Neutrophil (primary cell): Measurements from ENCODE around the gene KCNQ2.

Experiments
- H3K27ac ChIP-seq: fragments of 200-600 bp; sonication (generic); 2 replicates; pipeline ENCODE4 v1.5.1; 2016; ENCODE audit warnings: mild to moderate bottlenecking, moderate library complexity
- H3K27me3 ChIP-seq: fragments of 200-600 bp; sonication (generic); 2 replicates; pipeline ENCODE4 v1.6.0; 2016; ENCODE audit warnings: mild to moderate bottlenecking
- H3K36me3 ChIP-seq: fragments of 200-600 bp; sonication (generic); 2 replicates; pipeline ENCODE4 v1.5.1; 2017
- H3K4me1 ChIP-seq, 2 experiments: fragments of 200-600 bp in 1 of 2; sonication (generic) in 1 of 2; 1 replicate in 1 of 2; 2 replicates in 1 of 2; pipeline versions ENCODE4 v1.5.1 to v1.6.1; 2013 to 2016; ENCODE audit warnings: low read depth in 1 of 2, low read length in 1 of 2, mild to moderate bottlenecking in 1 of 2, moderate library complexity in 1 of 2; ENCODE audit not compliant: control insufficient read depth in 1 of 2, insufficient read depth in 1 of 2
- H3K4me3 ChIP-seq, 2 experiments: fragments of 200-600 bp in 1 of 2; sonication (generic) in 1 of 2; 1 replicate in 1 of 2; 2 replicates in 1 of 2; pipeline ENCODE4 v1.5.1; 2013 to 2016; ENCODE audit warnings: low read depth in 1 of 2, low read length in 1 of 2, mild to moderate bottlenecking in 1 of 2, moderate library complexity in 1 of 2
- H3K9me3 ChIP-seq: fragments of 200-600 bp; sonication (generic); 2 replicates; pipeline ENCODE4 v1.5.1; 2016
- CTCF ChIP-seq: fragments of 200-600 bp; sonication (generic); IDR thresholded peaks from 2 replicates; pipeline ENCODE4 v1.5.1; 2016; ENCODE audit warnings: antibody characterized with exemption

The KCNQ2 gene

GRCh38 chr20:63351326-63351700 is 121.1 kb downstream of the KCNQ2 start:
- Histone ChIP-seq H3K27me3 (peaks cover 10% of the 10 kb centered on the region), H3K4me3 (no peak overlapping the region), H3K27ac (no peak overlapping the region), H3K4me1 (no peaks in the 10 kb centered on the region), H3K9me3 (no peaks in the 10 kb centered on the region), H3K36me3 (no peaks in the 10 kb centered on the region)
- TF ChIP-seq CTCF: no peak

DNA sequence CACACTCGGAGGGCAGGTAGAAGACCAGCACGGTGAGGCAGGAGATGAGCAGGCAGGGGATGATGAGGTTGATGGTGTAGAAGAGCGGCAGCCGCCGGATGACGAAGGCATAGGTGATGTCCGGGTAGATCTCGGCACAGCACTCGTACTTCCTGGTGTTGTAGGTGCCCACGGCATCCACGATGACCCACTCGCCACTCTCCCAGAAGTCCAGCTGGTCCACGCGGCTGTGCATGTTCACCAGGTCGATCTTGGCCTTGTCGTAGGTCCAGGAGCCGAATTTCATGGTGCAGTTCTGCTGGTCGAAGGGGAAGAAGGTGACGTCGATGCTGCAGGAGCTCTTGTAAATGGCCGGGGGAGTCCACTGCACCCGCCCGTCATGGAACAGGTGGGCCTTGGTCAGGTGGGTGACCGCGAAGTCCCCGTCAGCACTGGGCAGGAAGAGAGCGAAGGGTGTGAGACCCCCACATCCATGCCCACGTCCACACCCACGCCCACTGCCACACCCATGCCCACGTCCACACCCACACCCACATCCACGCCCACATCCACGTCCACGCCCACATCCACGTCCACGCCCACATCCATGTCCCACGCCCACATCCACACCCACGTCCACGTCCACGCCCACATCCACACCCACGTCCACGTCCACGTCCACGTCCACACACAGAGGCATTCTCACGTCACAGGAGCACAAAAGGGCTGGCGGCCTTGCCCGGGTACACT is 121.7 kb downstream of the KCNQ2 start:
- Histone ChIP-seq H3K9me3 (no peaks in the 10 kb centered on the region), H3K27me3 (peaks cover 11% of the 10 kb centered on the region), H3K27ac (no peak overlapping the region), H3K4me1 (no peaks in the 10 kb centered on the region), H3K4me3 (no peak overlapping the region), H3K36me3 (no peaks in the 10 kb centered on the region)
- TF ChIP-seq CTCF: no peak
